Hematopoietic multipotent progenitor cell treated with erythropoietin and hydrocortisone succinate and interleukin-3 and kit ligand, for 17 days (in vitro differentiated cells): ENCODE results near the gene B4GALNT3.

Experiments used
- DNase-seq: peaks from one replicate; pipeline ENCODE4 v3.0.0-alpha.2; 2015; ENCODE audit warnings: low spot score

Gene B4GALNT3

DNA sequence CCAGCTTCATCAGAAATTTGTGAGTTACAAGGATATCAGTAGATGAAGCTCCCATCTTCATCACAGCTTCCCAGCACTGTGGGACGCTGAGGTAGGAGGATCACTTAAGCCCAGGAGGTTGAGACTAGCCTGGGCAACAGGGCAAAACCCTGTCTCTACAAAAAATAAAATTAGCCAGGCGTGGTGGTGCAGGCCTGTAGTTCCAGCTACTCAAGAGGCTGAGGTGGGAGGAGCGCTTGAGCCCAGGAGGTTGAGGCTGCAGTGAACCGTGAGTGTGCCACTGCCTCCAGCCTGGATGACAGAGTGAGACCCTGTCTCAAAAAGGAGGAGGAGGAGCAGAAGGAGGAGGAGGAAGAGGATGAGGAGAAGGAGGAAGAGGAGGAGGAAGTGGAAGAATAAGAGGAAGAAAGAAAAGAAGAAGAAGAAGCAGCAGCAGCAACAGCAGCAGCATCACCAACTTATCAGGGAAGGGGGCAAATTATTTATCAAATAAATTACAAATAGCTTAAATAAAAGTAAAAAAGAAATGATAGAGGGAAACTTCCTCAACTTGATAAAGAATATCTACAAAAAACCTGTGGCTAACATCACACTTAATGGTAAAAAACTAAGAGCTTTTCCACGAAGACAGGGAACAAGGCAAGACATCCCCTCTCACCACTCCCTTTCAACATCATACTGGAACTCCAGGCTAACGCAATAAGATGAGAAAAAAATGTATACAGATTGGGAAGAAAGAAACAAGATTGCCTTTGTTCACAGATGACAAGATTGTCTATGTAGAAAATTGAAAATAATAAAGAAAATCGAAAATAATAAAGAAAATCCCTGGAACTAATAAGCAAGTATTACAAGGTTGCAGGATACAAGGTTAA is 133.9 kb downstream of the B4GALNT3 start:
- DNase-seq = peak; percentile 66

DNA sequence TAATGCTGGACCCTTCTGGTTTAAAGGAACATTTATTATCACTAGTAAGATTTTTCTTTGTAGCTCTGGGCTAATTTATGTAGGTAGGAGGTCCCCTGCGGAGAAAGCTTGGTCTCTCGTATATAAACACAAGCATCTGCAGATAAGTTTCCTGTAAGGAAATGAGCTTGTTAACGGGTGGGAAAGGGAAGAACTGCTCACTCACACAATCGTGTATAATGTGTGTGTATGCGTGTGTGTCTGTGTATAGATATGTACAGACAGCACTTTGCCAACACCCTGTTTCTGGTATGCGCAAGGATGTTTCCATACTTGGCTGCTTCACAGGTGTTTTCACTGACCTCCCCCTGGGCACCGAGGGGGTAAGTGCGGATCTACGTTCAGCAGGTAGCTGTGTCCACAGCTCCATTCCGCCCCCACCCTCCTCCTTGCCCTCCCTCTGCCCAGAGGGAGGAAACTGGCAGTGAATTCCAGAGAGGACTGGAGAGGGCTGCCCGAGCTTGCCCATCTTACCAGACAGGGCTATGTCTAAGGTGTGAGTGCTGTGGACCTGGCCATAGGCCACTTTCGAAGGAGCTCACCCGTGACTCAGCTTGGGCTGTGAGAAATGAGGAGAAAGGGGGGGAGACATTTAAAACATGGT is 138.3 kb downstream of the B4GALNT3 start:
- DNase-seq = peak; percentile 65

DNA sequence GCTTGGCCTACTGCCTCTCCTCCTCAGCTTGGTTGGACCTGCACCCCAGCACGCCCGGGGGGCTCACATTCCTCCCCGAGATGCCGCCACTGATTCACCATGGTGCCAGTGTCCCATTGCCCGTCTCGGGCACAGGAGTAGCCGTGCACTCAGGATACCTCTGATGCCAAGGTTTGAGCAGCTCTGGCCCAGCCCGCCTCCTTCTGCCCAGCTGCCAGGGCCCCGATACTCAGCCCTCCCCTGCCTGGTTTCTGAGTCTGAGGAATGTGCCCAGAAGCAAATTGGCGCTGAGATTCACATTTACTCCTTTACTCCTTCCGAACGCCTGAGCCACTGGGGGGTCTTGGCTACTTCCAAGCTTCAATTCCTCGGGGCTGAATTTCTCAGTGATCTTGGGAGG is 140.0 kb downstream of the B4GALNT3 start:
- no peak for DNase-seq

DNA sequence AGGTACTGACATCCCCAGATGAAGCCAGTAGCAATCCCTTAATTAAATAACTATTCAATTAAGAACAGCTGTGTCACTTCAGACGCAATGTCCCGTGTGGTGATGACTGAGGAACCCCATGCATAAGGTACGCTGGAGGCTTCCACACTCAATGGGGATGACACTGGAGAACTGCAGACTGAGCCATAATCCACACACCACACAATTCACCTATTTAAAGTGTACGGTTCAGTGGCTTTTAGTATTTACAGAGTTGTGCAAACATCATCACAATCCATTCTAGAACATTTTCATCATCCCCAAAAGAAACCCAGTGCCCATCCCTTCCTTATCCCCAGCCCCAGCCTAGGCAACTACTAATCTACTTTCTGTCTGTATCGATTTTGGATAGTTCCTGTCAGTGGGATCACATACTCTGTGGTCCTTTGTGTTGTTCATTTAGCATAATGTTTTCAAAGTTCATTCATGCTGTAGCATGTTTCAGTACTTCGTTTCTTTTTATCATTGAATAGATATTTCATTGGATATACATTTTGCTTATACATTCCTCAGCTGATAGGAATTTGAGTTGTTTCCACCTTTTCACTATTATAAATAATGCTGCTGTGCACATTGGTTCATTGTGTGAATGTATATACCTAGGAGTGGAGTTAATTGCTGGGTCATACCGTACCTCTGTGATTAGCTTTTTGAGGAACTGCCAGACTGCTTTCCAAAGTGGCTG is 142.4 kb downstream of the B4GALNT3 start:
- DNase-seq = no peak

DNA sequence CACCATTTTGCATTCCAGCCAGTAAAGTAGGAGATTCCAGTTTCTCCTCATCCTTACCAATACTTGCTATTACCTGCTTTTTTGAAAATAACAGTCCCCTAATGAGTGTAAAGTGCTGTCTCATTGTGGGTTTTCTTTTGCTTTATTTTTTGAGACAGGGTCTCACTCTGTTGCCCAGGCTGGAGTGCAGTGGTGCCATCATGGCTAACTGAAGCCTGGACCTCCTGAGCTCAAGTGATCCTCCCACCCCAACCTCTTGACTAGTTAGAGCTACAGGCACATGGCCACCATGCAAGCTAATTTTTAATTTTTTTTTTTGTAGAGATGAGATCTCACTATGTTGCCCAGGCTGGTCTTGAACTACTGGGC is 142.9 kb downstream of the B4GALNT3 start:
- DNase-seq = no peak

DNA sequence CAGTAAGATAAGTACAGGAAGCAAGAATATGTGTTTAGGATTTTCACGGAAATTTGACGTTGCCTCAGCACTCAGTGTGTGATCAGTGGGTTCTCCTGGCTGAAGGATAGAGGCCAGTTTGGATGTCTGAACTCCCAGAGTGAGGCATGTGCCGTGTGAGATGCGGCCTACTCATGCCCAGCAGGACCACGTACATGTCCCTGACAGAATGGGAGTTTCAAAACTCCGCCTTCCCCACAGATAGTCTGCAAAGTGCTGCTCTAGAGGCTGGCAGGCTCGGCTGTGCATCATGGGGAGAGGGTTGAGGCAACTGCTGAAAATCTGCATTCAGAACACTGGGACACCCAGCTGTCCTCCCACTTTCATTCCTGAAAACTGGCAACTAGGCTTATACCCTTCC is 145.2 kb downstream of the B4GALNT3 start:
- no peak for DNase-seq

DNA sequence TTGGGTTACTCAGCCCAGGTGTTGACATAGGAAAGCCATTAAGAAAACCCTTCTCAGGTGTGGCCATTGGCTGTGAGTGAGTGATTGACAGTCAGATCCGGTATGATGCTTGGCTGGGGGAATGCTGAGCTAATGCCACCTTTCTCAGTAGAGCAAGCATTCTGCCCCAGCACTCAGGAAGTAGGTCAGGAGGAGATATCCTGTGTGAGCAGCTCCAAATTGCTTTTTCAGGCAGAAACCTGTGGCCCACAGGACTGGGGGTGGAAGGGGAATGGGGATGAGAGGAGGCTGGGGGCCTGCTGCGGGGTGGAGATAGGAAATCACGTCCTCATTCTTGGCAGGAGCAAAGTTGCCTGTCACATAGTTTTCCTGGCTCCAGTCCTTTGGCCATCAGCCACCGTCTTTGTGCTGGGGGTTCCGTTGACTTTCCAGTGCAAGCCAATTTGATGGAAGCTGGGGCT is 147.8 kb downstream of the B4GALNT3 start:
- DNase-seq = no peak

DNA sequence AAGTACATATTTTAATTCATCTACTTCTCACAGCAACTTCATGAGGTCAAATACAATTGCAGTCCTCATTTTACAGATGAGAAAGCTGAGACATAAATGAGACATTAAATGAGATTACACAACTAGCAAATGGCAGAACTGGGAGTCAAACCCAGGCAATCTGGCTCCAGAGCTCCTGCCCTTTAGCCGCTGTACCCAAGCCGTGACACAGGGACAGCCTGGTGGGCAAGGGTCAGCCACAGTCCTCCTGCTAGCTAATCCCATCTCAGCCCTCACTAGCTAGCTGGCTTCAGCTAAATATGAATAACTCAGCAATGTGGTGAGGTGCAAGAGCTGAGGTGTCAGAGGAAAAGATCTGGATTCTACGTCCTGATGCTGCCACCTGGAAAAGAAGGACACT is 148.7 kb downstream of the B4GALNT3 start:
- no peak for DNase-seq

DNA sequence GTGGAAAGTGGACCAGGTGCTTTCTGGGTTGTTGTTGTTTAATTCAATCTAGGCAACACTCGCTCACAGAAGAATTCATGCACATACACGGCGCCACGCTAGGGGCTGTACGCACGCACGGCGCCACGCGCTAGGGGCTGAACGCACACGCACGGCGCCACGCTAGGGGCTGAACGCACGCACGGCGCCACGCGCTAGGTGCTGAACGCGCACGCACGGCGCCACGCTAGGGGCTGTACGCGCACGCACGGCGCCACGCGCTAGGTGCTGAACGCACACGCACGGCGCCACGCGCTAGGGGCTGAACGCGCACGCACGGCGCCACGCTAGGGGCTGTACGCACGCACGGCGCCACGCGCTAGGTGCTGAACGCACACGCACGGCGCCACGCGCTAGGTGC is 149.2 kb downstream of the B4GALNT3 start:
- DNase-seq = no peak

DNA sequence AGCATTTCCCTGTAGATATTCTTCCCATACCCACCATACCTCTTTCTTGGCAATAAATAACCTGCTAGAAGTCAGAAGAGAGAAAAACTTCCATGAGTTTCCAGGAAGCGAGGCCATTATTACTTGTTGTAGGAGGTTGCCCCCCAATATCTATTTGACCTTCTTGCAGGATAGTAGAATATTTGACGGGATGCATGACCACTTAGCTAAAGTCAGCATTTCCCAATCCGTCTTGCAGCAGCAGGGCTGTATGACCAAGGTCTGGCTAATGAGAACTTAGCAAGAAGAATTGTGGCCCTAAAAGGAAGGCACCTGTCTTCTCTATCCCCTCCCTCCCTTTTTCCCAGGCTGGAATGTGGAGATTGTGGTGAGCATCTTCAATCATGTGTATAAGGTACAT is 152.0 kb downstream of the B4GALNT3 start:
- no peak for DNase-seq

DNA sequence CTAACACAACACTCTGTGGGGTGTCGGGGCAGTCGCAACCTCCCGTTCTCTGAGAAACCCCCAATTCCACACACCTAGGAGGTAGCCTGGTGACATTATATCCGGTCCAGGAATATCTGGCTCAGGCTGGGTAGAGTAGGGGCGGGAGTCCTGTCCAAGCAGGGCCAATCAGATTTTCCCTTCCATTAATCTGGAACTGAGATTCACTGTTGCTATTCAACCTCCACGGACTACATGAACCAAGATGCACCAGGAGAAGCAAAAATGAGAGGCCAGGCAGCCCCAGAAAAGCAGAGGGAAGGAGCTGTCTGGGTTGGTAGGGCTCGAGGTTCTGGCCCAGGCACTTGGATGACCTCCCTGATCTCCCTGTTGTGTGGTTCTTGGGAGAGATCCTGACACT is 152.6 kb downstream of the B4GALNT3 start:
- no peak for DNase-seq

DNA sequence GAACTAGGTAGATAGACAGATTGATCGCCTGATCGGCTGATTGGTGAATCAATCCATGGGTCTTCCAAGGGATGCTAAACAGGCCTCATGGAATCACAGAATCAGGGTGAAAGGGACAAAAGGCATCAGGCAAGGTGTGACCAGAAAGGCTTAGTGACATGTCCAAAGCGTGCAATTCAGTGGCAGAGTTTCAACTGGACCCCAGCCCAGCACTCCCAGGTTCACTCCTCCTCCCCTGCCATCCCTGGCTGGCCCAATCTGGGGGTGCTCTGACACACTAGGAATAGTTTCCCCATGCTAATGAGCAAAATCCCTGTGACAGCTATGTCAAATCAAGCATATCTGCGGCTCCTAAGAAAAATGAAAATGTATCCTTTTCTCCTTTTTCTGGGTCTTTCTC is 153.1 kb downstream of the B4GALNT3 start:
- no peak for DNase-seq
